VCaP (cell line): Measurements from ENCODE around the gene ANKRD30B.
"Not testable (repeated sequence)": the region's sequence is repeated elsewhere in the genome, so short reads cannot be mapped to it uniquely, and the experiment has no call there.

ENCODE experiments used
- H3K27ac ChIP-seq: fragments of 450-650 bp; 2 replicates; pipeline ENCODE4 v1.5.1; 2017
- TF ChIP-seq, protein P1 (sequence below): fragments of 450-650 bp; conservative IDR thresholded peaks from 2 replicates; pipeline ENCODE4 v1.5.1; 2017; ENCODE audit warnings: mild to moderate bottlenecking, moderate library complexity

ANKRD30B gene

GRCh38 chr18:14747513-14748474 is at the start of gene ANKRD30B:
TSS of gene ANKRD30B (plus strand) at chr18:14748172. CDS start at chr18:14748420, 248 bp downstream.
- TF ChIP-seq, protein P1, sequence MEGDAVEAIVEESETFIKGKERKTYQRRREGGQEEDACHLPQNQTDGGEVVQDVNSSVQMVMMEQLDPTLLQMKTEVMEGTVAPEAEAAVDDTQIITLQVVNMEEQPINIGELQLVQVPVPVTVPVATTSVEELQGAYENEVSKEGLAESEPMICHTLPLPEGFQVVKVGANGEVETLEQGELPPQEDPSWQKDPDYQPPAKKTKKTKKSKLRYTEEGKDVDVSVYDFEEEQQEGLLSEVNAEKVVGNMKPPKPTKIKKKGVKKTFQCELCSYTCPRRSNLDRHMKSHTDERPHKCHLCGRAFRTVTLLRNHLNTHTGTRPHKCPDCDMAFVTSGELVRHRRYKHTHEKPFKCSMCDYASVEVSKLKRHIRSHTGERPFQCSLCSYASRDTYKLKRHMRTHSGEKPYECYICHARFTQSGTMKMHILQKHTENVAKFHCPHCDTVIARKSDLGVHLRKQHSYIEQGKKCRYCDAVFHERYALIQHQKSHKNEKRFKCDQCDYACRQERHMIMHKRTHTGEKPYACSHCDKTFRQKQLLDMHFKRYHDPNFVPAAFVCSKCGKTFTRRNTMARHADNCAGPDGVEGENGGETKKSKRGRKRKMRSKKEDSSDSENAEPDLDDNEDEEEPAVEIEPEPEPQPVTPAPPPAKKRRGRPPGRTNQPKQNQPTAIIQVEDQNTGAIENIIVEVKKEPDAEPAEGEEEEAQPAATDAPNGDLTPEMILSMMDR: no peak
- no peak within 1 kb of the TSS for H3K27ac ChIP-seq

DNA sequence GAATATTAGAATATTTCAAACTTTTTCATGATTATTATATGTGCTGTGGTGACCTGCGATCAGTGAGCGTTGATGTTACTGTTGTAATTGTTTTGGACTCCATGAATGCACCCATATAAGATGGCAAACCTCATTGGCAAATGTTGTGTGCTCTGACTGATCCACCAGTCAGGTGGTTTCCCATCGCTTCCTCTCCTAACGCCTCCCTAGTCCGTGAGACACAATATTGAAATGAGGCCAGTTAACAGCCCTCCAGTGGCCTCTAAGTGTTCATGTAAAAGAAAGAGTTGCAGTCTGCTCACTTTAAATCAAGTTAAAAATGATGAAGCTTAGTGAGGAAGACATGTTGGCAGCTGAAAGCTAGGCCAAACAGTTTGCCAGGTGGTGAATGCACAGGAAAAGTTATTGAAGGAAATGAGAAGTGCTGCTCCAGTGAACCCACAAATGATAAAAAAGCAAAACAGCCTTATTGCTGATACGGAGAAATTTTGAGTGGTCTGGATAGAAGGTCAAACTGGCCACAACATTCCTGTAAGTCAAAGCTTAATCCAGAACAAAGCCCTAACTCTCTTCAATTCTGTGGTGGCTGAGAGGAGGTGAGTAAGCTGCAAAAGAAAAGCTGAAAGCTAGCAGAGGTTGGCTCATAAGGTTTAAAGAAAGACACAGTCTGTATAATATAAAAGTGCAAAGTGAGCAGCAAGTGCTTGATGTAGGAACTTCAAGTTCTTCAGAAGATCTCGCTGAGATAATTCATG is 46.5 kb upstream of the ANKRD30B start:
- H3K27ac ChIP-seq: not testable (repeated sequence)

DNA sequence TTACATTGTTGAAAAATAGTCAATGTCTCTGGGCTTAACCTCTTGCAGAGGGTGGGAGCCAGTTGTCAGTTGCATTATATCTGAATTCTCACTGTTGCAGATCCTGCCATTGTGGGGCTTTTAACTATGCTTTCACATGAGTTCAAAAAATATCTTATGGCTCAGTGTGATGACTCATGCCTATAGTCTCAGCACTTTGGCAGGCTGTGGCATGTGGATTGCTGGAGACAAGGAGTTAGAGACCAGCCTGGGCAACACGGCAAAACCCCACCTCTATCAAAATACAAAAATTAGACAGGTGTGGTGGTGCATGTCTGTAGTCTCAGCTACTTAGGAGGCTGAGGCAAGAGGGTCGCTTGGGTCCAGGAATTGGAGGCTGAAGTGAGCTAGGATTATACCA is 38.2 kb upstream of the ANKRD30B start:
- H3K27ac ChIP-seq: not testable (repeated sequence)

DNA sequence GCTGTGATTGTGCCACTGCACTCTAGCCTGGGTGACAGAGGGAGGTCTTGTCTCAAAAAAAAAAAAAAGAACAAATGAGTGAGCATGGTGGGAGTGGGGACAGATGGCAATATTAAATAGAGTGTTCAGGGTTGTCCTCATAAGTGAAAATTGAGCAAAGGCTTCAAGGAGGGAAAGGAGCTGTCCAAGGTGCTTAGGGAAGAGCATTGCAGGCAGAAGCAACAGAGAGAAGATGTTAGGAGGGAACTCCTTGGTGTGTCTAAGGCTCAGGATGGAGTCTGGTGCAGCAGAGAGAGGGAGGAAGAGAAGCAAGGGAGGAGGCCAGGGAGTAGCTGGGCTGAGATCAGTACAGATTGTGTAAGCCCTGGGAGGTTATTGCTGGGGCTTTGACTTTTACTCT is 26.4 kb upstream of the ANKRD30B start:
- H3K27ac ChIP-seq: not testable (repeated sequence)

- not testable (repeated sequence) for H3K27ac ChIP-seq
Measured at GRCh38 chr18:14739056-14739455, 8.9 kb upstream of the ANKRD30B start.

DNA sequence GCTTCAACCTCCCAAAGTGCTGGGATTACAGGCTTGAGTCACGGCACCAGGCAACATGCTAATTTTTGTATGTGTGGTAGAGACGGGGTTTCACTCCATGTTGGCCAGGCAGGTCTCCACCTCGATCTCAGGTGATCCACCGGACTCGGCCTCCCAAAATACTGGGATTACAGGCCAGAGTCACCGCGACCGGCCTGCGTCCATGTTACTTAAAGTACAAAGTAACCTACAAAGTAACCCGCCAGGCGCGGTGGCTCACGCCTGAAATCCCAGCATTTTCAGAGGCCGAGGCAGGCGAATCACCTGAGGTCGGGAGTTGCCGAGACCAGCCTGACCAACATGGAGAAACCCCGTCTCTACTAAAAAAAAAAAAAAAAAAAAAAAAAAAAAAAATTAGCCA is 1.1 kb upstream of the ANKRD30B start:
- no peak overlapping the region for H3K27ac ChIP-seq
- TF ChIP-seq, protein P1: no peak

- TF ChIP-seq, protein P1: no peak
- H3K27ac ChIP-seq: no peak overlapping the region
Measured at GRCh38 chr18:14748496-14748895, 524 bp downstream of the ANKRD30B start.

DNA sequence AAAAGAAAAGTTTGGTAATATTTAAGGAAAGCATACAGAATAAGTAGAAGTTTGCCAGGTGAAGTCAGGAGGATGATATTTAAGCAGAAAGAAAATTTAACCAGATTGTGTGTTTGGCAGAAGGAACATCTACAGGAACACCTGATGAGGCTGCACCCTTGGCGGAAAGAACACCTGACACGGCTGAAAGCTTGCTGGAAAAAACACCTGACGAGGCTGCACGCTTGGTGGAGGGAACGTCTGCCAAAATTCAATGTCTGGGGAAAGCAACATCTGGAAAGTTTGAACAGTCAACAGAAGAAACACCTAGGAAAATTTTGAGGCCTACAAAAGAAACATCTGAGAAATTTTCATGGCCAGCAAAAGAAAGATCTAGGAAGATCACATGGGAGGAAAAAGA is 15.6 kb downstream of the ANKRD30B start:
- not testable (repeated sequence) for H3K27ac ChIP-seq

- TF ChIP-seq, protein P1: no peak
- H3K27ac ChIP-seq: no peak overlapping the region
Measured at GRCh38 chr18:14767474-14767873, 19.5 kb downstream of the ANKRD30B start.

GRCh38 chr18:14768241-14768640 is 20.3 kb downstream of the ANKRD30B start:
- TF ChIP-seq, protein P1: no peak
- H3K27ac ChIP-seq: no peak overlapping the region
